GM10847 (cell line): Measurements from ENCODE around the gene FAM20C.

Experiments used
- POLR2A ChIP-seq: IDR thresholded peaks from 2 replicates; pipeline ENCODE4 v1.6.1; 2011; ENCODE audit not compliant: insufficient read length; ENCODE audit errors: extremely low read depth

FAM20C gene

GRCh38 chr7:207418-208129 lies 15.2 kb downstream of the FAM20C start:
- TF ChIP-seq POLR2A: no peak

DNA sequence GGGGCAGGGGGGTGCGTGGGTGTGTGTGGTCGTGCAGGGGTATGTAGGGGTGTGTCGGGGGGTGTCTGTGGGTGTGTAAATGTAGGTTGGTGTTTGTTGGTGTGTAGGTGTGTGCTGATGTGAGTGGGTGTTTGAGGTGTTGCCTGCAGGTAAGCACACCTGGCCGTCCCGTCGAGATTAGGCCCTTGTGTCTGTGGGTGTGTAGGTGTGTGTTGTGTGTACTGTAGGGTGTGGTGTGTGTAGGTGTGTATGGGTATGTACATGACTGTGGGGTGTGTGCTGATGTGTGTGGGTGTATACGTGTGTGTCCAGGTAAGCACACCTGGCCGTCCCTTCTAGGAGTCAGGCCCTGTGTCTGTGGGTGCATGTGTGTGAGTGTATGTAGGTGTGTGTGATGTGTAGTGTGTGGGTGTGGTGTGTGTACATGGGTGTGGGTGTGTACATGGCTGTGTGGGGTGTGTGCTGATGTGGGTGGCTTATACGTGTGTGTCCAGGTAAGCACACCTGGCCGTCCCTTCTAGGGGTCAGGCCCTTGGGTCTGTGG lies 15.8 kb downstream of the FAM20C start:
- TF ChIP-seq POLR2A: no peak

DNA sequence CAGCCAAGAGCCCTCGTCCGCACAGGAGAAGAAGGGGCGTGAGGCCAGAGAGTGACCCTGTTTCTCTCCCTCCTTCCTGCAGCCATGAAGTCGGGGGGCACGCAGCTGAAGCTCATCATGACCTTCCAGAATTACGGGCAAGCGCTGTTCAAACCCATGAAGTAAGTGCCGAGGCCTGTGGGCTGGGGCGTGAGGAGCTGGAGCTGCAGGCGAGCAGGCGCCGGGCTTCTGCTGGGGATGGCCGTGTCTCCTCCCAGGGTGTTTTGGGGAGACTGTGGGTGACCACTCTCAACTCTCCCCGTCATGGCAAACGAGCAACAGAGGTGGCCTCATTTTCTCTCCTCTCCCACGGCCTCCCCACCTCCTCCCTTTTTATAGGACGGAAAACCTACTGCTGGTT lies 16.4 kb downstream of the FAM20C start:
- no peak for TF ChIP-seq POLR2A

GRCh38 chr7:209416-209815 lies 17.0 kb downstream of the FAM20C start:
- no peak for TF ChIP-seq POLR2A

GRCh38 chr7:209906-210305 lies 17.5 kb downstream of the FAM20C start:
- no peak for TF ChIP-seq POLR2A

GRCh38 chr7:210401-210925 lies 18.1 kb downstream of the FAM20C start:
- no peak for TF ChIP-seq POLR2A

DNA sequence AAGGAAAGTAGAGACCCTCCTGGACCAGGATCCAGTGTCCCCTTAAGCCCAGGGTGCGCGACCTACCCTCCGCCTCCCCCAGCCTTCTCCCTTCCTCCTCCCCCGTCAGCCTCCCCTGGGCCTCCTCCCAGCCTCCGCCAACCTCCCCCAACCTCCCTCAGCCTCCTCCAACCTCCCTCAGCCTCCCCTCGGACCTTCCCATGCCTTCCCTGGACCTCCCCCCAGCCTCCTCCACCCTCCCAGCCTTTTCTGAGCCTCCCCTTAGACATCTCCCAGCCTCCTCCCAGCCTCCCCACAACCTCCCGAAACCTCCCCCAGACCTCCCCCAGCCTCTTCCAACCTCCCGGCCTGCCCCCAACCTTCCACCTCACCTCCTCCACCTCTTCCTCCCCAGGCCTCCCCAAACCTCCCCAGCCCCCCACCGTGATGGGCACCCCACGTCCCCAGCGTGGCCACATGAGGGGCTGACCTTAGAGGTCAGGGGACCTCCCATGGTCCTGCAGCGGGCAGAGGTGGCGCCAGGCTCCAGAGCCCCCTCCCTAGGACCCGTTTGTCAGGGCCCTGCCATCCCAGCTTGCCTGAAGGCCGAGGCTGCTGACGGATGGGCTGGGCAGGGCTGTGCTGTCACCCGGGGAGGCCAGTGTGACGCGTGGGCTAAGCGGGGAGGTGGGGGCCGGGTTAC lies 18.8 kb downstream of the FAM20C start:
- no peak for TF ChIP-seq POLR2A

DNA sequence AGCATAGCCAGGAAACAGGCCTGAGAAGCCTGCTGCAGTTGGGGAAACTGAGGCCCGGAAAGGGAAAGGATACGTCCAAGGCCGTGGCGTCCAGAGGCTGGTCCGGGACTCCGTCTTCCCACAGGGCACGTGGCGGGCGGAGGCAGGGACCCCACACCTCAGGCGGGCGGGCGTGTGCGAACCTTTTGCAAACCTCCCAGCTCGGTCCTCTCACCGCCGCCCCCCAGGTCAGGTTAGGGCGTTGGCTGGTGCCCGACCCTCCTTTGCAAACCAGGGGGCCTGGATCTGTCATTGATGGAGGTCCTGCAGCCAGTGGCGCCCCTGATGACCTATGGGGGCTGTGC lies 19.3 kb downstream of the FAM20C start:
- TF ChIP-seq POLR2A: no peak

GRCh38 chr7:212754-213153 lies 20.4 kb downstream of the FAM20C start:
- TF ChIP-seq POLR2A: no peak

GRCh38 chr7:213324-213993 lies 21.1 kb downstream of the FAM20C start:
- TF ChIP-seq POLR2A: no peak

GRCh38 chr7:214410-215212 lies 22.2 kb downstream of the FAM20C start:
- TF ChIP-seq POLR2A: no peak

DNA sequence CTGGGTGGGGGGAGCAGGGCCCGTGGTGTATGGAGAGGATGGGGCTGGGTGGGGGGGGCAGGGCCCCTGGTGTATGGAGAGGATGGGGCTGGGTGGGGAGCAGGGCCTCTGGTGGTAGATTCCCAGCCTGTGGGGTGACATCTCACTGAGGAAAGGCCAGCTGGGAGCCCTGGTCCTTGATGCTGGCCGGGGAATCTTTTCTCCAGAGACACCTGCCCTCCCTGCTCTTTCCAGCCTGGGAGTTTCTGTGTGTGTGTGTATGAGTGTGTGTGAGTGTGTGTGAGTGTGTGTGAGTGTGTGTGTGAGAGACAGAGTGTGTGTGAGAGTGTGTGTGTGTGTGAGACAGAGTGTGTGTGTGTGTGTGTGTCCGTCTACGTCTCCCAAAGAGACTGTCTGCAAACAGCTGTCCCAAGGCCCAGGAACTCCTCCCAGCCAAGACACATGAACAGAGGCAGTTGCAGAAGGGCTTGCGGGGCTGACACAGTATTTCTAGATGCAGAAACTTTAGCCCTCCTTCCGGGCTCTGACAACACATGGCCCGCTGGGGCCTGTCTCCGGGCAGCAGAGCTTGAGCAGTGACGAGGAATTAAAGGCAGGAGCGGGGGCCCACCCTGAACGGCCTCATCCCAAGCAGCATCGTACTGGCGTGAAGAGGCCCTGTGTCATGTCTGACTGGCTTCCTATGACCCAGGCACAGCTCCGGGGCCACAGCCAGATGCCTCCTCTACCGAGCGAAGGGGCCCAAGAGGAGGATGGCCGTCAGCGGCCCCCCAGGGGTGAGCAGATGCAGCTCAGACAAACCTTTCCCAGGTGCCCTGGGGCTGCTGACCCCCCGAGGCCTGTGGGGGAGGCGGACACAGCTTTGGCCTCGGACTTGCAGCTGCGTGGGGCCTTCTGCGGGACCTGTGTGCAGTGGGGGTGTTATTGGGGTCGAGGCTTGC lies 24.3 kb downstream of the FAM20C start:
- no peak for TF ChIP-seq POLR2A

DNA sequence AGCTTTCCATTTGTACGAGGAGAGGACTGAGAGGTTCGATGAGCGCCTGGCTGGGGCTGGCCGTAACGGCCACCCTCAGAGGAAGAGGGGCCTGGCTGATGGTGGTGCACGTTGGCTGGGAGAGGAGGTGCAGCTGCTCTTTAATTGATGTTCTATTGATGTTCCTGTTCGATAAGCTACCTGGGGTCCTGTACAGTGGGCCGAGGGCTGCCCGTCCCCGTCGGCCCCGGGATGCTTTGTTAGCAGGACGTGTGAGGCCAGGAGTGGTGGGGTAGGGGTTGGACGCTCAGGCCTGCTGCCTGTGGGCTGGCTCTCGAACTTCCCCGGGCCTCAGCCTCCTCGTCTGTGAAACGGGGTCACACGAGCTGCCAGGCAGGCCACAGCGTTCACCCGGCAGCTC lies 25.4 kb downstream of the FAM20C start:
- TF ChIP-seq POLR2A: no peak

DNA sequence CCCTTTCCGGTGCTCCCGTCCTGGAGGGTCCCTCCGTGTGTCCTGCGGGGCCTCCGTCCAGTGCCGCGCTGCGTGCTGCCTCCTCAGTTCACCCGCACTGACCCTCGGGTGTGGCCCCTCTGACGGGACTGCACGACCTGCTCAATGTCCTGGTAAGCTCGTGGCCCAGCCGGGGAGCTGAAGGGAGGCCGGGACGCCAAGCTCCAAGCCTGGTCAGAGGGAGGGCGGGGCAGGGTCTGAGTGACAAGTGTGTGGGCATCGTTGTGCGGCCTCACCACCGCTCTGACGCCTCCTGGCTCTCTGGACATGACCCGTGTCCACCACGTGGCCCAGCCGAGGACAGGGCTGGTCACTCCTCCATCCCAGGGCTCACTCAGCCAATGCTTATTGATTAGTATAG lies 25.9 kb downstream of the FAM20C start:
- TF ChIP-seq POLR2A: no peak
